Suprapubic skin (tissue), 3 donors: Measurements from ENCODE around the gene SOX6.

Source experiments
- CTCF ChIP-seq, 2 donors: fragments of 200-600 bp in 1 of 2; fragments of 450-650 bp in 1 of 2; sonication (generic) in 1 of 2; IDR thresholded peaks; one replicate each; pipeline ENCODE4 v1.5.1; 2016 to 2019; ENCODE audit warnings: antibody characterized with exemption in 2 of 2, mild to moderate bottlenecking in 1 of 2, moderate library complexity in 1 of 2
- POLR2AphosphoS5 ChIP-seq, 3 donors: sonication (generic); formaldehyde crosslinking; IDR thresholded peaks; one replicate each; pipeline ENCODE4 v1.6.1; 2017; ENCODE audit warnings: antibody characterized with exemption in 3 of 3

- TF ChIP-seq CTCF (IDR thresholded peaks at IDR 0.05): no peak
- no peak for TF ChIP-seq POLR2AphosphoS5 (IDR thresholded peaks at IDR 0.05)
Observed at GRCh38 chr11:16049611-16050010, 306.7 kb downstream of the SOX6 start.
